ENCODE measurements around the gene SEC23IP. TPM values are rescaled to one million over a fixed set of nuclear protein-coding genes. Genes with fewer than 3 reads are reported as not detected.
"Not testable (repeated sequence)": the region's sequence is repeated elsewhere in the genome, so short reads cannot be mapped to it uniquely, and the experiment has no call there.

SEC23IP gene
- total RNA-seq (2014; rRNA removed; shearing (Covaris generic)): 36.2 and 45.4 TPM in 2 replicates
- 28.4 and 31.3 TPM in 2 replicates for polyA plus RNA-seq (2015; cell fraction: cytosol; rRNA removed)
- polyA plus RNA-seq (2015; cell fraction: nucleus; rRNA removed): 77.4 and 81.0 TPM in 2 replicates

DNA sequence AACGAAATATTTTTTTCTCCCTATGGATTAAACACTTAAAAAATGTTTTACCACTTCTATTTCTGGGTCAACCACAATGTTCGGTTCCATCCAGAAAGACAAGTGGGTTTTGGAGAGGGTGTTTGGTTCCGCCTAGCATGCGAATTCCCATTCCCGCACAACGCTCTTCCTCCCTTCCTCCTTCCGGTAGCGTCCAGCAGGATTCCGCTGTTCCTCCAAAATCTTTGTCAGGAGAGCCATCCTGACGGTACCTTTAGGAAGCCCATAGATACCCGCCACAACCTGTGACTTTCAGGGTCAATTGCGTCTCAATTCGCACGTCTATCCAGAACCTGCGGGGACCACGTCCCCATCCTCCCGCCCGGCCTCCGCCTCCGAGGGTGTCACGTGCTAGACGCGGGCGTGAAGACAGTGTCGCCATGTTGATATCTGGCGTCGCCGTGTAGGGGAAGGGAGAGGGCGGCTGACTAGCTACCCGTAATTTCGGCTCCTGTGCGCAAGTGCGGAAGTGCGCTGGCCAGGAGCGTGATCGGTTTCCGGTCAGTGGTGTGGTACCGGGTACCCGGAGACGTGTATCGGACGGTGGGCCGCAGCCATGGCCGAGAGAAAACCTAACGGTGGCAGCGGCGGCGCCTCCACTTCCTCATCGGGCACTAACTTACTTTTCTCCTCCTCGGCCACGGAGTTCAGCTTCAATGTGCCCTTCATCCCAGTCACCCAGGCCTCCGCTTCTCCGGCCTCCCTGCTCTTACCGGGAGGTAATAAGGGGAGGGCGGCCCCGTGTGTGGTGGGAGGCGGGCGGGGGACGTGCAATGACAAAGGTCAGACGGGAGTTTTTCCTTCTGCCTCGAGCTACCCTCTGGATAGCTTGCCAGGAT, at the start of gene SEC23IP:
TSS of gene SEC23IP (plus strand) at position 543 of the 878 bp plus-strand sequence. CDS start at position 596, 53 bp downstream.
- peak; percentile 95 for DNase-seq (ENCODE audit: low read depth)

DNA sequence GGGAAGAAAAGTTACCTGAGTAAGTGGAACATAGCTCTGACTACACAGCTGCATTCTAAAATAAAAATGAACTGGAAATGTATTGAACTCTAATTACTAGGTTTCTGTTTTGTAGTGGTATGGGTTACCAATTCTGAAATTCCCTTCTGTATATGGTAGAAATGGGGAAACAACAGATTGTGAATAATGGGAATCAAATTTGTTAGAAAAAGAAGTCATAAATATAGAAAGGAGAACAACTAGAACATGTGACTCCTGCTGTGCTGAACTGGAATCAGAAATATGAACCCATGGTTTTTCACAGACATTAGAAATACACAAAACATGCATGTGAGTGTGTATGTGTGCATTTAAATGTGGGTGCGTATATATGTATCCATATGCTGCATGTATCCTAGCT, 46.9 kb upstream of the SEC23IP start:
- DNase-seq (ENCODE audit: low read depth): no peak

DNA sequence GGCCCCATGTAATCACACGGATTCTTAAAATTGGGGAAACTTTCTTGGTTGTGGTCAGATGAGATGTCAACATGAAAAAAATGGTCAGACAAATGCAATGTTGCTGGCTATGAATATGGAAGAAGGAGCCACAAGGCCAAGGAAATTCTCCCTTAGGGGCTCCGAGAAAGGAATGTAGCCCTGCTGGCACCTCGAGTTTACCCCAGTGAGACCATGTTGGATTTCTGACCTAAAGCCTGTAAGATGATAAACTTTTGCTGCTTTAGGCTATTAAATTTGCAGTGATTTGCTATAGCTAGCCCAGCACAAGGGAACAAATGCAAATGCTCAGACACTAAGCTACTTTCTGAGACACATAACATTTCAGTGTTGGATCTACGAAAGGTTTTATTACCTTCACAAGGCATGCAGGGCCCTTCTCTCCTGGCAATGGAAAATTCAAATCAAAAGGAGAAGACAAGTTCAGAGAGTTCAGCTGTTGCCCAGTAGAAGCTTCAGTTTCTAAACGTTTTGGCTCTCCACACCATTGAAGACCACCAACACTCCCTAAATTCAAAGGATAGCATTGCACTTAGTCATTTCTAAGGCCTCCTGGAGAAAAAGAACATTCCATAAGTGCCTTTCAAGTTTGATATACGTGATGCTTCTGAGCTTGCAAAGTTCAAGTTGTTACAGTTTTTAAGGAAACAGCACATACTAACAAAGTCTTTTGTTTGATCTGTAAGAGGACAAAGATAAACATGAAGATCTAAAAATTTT, 43.3 kb upstream of the SEC23IP start:
- DNase-seq (ENCODE audit: low read depth): peak; percentile 75

DNA sequence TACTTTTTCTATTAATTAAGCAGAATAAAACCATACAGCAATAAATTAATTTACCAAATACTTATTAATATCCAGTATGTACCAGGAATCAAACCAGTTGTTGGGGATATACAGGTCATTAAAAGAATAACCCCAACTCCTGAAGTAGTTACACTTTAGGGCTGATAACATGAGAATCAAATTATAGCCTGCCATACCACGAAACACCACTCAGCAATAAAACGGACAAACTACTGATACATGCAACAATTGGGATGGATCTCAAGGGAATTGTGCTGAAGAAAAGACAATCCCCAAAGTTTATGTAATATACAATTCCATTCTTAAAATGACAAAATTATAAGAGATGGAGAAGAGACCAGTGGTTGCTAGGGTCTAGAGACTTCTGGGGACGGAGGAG, 42.6 kb upstream of the SEC23IP start:
- no peak for DNase-seq (ENCODE audit: low read depth)

DNA sequence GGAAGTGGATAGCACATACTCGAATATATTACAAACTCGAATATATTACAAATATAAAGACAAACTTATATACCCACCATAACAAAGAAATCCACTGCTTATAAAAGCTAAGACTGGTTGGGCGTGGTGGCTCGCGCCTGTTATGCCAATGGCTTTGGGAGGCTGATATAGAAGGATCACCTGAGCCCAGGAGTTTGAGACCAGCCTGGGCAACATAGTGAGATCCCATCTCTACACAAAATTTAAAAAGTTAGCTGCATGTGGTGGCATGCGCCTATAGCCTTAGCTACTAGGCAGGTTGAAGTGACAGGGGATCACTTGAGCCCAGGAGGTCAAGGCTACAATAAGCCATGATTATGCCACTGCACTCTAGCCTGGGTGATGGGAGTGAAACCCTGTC, 40.3 kb upstream of the SEC23IP start:
- no peak for DNase-seq (ENCODE audit: low read depth)

DNA sequence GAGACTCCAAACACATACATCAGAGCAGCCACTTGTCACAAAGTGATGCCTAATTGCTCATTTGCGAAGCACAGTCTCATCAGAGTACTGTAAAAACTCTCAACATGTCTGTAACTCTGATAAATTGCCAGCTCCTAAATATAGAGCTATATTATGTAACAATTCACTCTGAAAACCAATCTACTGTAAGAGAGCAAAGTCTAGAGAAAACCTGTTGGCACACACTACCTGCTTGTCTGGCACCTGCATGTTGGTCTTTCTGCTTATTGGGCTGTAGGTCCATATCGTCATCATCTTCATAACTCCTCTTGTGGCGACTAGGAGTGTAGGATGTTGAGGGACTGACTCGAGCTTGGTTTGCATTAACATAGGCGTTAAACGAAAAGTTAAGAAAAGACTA, 39.7 kb upstream of the SEC23IP start:
- no peak for DNase-seq (ENCODE audit: low read depth)

DNA sequence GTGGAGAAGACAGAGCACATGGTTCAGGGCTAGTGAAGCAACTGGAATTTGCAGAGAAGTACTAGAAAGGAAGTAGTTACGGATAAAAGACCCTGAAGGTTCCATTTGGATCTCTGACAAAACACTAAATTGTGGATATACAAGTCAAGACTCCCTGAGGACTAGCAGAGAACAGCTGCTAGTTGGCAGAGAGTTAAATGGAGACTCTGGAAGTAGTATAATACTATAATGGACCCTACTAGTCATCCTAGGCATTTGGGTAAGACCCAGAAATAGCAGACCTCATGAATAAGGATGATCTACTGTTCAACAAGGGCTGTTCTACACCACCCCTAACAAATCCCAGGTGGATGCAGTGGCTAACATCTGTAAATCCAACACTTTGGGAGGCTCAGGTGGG, 39.0 kb upstream of the SEC23IP start:
- DNase-seq (ENCODE audit: low read depth): no peak

DNA sequence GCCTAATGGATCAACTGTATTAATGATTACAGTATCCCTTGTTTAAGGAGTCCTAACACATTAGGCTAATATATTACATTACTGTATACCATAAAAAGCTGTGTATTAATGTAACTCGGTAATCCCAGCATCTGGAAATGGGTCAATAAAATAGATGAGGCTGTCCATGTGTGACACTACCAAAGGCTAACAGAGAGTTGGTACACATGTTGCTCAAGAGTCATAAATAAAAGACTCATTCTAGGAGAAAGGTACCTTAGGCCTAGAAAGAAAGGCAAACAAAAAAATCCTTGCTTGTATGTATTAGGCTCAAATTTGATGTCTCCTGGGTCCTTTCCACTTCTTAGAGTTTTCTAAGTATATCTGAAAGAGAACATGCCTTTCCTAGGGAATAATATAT, 34.5 kb upstream of the SEC23IP start:
- no peak for DNase-seq (ENCODE audit: low read depth)

DNA sequence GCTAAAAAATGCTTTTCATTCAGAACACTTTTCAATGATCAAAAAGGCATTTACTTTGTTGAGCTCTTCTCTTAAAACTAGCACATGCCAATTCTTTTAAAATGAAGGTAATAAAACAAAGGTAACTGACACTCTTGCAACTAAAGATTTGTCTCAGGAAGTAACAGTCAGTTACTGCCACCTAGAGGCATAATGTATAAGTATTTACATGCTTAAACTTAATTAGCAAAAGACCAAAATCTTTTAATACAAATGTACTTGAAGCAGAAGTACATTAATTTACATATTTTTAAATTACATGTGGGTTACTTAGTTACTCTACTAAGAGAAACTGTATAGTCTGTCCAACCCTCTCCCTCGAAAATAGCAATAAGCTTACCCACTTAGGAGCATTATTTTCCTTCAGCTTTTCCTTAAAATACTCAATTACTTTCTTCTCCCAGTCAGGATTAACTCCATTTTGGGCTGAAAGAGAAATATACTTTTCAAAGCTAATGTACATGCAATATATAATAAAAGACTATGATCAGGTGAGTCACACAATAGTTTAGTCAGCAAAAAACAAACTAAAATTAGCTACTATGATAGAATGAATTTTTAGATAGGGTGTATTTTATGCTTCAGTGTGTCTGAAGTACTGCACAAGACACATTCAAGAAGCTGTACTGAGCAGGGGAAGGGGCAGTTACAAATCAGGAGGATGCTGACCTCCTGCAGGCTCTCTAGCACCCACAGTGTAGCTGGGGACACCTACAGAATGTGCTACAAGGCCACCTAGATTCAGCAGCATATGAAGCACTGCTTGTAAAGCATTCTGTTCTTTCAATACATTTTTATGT, 32.9 kb upstream of the SEC23IP start:
- DNase-seq (ENCODE audit: low read depth): peak; percentile 14

DNA sequence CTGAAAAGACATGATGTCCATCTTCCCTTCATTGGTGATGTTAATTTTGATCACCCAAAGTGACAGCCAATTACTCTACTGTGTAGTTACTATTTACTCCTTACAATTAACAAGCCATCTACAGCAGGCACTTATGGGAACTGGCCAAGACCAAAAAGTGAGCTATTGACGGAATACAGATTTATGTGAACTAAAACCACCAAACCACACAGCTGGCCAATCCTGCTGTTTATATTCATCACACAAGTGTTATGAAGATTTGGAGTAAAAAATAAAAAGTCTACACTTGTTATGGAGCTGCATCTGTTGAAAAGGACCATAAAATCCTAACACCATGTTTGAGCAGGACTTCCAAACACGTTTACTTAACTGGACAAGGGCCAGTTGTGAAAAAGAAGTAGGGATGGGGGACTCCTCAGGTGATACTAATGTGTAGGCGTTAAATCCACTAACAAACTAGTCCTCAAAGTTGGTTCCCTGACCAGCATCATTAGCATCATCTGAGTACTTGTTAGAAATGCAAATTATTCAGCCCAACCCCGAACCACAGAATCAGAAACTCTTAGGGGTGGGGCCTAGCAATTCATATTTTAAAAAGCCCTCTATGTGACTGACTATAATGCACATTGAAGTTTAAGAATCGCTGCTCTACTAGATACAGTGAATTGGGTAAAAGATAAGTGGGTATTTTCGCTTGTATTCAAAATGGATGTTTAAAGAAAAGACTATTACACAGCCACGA, 31.5 kb upstream of the SEC23IP start:
- DNase-seq (ENCODE audit: low read depth): no peak

DNA sequence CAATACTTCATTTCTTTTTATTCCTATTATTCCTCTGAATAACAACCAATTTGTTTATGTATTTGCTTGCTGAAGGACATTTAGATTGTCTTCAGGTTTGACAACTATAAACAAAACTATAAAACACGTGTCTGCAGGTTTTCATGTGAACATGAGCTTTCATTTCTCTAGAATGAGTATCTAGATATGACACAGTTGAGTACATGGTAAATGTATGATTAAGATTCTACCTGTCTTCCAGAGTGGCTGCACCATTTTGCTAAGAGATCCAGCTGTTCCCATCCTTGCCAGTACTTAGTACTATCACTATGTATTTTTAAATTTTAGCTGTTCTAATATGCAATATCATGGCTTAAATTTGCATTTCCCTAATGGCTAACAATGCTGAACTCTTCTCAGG, 30.0 kb upstream of the SEC23IP start:
- no peak for DNase-seq (ENCODE audit: low read depth)

DNA sequence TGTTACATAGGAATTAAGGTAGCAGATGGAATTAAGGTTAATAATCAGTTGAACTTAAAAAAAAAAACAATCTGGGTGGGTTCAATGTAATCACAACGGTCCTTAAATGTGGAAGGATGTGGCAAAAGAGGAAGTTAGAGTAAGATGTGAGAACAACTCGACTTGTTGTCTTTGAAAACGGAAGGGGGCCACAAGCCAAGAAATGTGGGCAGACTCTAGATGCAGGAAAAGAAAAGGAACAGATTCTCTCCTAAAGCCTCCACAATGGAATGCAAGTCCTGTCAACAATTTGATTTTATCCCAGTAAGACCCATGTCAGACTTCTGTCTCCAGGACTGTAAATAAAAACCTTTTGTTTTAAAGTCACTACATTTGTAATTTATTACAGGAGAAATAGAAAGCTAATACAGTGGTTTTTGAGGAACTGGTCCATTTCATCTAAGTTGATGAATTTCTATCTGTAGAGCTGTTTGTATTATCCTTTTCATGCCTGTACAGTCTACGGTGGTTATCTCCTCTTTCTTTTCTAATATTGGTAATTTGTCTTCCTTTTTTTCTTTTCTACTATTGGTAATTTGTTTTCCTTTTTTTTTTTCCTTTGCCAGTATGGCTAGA, 28.5 kb upstream of the SEC23IP start:
- no peak for DNase-seq (ENCODE audit: low read depth)

DNA sequence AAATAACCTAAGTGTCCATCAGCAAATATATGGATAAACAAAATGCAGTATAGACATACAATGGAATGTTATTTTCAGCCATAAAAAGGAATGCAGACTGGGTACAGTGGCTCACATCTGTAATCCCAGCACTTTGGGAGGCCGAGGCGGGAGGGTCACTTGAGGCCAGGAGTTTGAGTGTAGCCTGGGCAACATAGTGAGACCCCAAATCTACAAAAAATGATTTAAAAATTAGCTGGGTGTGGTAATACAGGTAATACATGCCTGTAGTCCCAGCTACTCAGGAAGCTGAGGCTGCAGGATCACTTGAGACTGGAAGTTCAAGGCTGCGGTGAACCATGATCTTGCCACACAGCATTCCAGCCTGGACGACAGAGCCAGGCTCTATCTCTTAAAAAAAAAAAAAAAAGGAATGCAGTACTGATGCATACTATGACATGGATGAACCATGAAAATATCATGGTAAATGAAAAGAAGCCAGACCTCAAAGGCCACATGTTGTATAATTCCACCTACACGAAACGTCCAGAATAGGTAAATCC, 26.8 kb upstream of the SEC23IP start:
- DNase-seq (ENCODE audit: low read depth): no peak

DNA sequence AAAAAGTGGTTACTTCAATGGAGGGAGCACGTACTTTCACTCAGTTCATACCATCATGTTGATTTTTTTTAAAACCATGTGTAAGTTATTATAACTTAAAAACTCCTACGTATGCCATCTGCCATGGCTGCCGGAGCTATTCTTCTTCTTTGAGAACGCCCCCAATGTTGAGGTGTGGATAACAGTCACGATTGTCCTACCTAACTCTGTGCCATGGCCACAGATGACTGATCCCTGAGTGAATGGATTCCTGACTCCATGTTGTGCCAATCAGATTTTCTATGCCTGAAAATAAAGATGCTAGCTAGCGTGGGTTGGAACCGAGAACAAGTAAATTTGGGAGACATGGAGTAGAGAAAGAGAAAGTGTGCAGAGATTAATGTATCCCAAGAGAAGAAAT, 25.2 kb upstream of the SEC23IP start:
- DNase-seq (ENCODE audit: low read depth): no peak

DNA sequence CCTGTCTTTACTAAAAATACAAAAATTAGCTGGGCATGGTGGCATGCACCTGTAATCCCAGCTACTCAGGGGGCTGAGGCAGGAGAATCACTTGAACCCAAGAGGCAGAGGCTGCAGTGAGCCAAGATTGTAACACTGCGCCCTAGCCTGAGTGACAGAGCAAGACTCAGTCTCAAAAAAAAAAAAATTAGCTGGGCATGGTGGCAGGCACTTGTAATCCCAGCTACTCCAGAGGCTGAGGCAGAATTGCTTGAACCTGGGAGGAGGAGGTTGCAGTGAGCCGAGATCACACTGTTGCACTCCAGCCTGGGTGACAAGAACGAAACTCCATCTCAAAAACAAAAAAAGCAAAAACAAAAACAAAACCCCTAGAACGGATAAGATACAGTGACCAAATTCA, 23.1 kb upstream of the SEC23IP start:
- DNase-seq (ENCODE audit: low read depth): not testable (repeated sequence)

DNA sequence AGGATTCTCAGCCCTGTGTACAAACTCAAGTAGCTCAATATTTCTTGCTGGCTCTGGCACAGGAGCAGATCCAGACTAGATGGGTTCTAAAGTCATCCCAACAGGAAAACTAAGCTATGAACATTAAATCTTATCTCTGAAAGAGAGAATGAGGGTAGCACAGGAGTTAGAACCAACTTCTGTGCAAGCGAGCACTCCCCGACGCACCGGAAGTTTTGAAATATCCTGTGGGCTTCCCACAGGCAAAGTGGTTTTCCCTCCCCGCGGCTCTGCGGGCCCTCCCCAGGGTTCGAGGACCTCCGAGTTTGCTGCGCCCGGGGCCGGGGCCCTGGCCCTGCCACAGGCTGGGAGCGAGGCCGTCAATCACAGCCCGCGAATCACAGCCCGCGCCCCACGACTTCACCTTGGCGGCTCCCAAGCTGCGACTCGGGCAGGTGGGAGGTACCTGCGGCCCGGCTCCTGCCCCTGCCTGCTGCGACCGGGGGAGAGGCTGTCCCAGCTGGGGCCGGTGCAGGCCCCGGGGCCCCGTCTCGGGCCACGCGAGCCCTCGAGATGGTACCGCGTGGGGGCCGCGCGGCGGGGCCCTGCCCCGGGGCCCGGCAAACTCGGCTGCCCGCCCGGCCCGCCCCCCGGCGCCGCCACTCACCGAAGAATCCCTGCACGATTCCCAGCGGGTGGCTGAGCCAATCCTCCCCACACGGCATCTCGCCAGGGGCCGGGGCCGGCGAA, 20.5 kb upstream of the SEC23IP start:
- DNase-seq (ENCODE audit: low read depth): peak; percentile 44

DNA sequence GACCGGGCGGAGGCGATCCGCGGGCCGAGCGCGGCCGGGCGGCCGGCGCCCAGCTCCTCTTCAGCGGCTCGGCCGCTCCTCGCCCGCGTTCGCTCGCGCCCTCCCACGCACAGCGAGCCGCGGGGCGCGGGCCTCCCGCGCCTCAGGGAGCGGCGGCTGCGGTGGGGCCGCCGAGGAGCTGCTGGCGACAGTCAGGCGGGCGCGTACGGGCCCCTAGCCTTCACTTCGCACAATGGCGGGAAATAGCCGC, 20.0 kb upstream of the SEC23IP start, which contains the start of gene MCMBP:
TSS of gene MCMBP (minus strand) at position 234 of the 250 bp plus-strand sequence. CDS start 259 bp downstream, outside the sequence.
- DNase-seq (ENCODE audit: low read depth): no peak

DNA sequence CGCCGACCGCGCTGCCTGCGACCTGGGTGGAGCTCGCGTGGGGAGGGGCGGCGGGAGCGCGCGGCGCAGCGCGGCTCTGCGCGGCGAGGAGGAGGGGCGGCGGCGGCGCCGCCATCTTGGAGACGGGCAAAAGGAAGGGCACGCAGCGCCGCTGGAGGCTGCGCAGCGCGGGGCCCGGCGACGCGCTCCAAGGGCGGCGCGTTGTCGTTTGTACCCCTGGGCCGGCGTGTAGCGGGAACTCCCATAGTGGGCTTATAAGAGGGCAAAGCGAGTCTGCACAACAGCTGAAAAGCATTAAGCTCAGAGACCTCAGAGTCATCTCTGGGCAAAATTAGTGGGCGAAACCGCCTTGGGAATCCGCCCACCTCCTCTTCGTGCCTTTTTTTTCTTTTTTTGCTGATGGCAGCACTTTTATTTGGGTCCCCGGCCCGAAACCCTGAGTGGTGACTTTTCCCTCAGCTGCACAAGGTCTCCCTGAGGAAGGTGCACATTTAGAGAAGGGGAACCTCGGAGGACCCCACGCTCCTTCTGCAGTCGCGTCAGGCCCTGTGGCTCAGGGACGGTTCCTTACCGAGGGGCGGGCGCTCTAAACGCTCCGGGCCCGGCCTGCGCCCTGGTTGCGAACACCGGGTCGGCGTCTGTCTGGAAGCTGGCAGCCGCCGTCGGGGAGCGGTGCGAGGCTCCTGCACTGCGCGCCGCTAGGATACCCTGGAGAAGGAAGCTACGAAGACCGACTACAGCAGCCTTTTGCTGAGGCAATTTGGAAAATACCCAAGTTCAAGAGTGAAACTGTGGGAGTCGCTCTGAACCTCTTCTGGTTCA, 19.5 kb upstream of the SEC23IP start:
- peak; percentile 89 for DNase-seq (ENCODE audit: low read depth)

DNA sequence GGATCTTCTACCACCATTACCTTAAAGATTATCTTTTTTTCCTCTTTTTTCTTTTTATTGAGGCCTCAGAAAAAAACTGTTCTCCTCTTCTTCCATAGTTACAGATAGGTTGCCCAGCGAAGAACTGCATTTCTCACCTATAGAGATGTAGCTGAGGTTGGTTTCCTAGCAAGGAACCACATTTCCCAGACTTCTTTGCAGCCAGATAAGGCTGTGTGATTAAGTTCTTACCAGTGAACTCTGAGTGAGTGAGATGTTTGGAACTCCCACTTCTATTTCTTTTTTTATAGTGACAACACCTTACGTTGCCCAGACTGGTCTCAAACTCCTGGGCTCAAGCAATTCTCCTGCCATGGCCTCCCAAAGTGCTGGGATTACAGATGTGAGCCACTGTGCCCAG, 14.0 kb upstream of the SEC23IP start:
- DNase-seq (ENCODE audit: low read depth): no peak

All from HT1080 (cell line).